ENCODE measurements around the gene CASTOR1.

DNA sequence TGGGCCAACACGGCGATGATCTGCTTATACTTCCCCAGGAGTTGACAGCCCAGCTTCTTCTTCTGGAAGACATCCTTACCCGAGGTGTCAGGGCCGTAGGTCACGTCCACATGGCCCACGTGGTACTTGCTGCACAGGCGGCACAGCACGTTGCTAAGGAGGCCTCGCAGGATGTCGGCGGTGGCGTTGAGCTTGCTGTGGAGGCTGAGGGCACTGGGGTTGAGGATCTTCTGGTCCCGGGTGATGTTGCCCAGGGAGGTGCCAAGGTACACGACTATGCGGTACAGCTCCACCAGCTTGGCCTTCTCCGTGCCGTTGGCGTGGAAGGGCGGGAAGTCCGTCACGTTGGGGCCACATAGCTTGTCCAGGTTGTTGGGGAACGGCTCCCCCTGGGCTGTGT lies 45.6 kb downstream of the CASTOR1 start:
- TF ChIP-seq, protein P1, sequence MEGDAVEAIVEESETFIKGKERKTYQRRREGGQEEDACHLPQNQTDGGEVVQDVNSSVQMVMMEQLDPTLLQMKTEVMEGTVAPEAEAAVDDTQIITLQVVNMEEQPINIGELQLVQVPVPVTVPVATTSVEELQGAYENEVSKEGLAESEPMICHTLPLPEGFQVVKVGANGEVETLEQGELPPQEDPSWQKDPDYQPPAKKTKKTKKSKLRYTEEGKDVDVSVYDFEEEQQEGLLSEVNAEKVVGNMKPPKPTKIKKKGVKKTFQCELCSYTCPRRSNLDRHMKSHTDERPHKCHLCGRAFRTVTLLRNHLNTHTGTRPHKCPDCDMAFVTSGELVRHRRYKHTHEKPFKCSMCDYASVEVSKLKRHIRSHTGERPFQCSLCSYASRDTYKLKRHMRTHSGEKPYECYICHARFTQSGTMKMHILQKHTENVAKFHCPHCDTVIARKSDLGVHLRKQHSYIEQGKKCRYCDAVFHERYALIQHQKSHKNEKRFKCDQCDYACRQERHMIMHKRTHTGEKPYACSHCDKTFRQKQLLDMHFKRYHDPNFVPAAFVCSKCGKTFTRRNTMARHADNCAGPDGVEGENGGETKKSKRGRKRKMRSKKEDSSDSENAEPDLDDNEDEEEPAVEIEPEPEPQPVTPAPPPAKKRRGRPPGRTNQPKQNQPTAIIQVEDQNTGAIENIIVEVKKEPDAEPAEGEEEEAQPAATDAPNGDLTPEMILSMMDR (IDR thresholded peaks at IDR 0.05), result no peak
- TF ChIP-seq POLR2A (IDR thresholded peaks at IDR 0.05), result no peak

Data from thyroid gland (tissue), 4 donors.